ENCODE data around the gene SLC4A1.

SLC4A1 gene

DNA sequence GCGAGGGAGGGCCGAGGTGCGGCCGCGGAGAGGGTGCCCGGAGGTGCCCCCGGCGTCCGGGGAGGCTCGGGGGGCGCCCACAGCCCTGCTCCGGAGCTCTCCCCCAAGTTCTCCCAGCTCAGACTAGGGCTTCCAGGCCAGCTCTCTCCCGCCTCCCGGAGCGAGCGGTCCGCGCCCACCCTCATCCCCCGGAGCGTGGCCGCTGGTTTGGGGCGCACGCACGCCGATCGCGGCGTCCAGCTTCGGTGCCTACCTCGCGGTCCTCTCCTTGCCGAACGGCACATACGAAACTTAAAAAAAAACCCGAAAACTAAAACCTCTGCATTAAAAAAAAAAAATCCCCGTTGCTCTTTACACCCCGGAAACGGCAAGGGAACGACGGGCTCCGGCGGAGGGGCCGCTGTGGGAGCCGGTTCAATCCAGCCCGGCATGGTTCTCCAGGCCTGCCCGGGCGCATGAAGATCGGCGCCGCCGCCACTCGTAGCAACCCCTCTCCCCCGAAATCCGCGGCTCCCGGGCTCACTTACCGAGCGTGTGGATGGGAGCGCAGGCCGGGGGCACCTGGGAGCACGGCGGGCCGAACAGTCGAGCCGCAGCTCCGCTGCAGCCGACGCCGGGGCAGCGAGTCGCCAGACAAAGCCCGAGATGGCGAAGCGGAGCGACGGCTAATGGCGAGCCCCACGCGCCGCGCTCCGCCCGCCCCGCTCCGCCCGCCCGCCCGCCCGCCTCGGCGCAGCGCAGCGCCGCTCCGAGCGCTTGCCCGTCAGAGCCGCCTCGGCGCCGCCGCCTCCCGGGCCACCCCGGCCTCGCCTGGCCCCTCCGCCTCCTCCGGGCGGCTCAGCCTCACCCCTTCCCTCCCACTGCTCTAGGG is 47.5 kb downstream of the SLC4A1 start (continued):
- TF ChIP-seq, protein P1, sequence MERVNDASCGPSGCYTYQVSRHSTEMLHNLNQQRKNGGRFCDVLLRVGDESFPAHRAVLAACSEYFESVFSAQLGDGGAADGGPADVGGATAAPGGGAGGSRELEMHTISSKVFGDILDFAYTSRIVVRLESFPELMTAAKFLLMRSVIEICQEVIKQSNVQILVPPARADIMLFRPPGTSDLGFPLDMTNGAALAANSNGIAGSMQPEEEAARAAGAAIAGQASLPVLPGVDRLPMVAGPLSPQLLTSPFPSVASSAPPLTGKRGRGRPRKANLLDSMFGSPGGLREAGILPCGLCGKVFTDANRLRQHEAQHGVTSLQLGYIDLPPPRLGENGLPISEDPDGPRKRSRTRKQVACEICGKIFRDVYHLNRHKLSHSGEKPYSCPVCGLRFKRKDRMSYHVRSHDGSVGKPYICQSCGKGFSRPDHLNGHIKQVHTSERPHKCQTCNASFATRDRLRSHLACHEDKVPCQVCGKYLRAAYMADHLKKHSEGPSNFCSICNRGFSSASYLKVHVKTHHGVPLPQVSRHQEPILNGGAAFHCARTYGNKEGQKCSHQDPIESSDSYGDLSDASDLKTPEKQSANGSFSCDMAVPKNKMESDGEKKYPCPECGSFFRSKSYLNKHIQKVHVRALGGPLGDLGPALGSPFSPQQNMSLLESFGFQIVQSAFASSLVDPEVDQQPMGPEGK (CRISPR knock-in tag; IDR thresholded peaks at IDR 0.05; ENCODE audit: borderline replicate concordance) = no peak
- TF ChIP-seq ISL1 (CRISPR knock-in tag; IDR thresholded peaks at IDR 0.05) (no peak), ZNF8 (CRISPR knock-in tag; IDR thresholded peaks at IDR 0.05) (no peak), GLIS3 (CRISPR knock-in tag; IDR thresholded peaks at IDR 0.05) (no peak), PPARA (CRISPR knock-in tag; IDR thresholded peaks at IDR 0.05; ENCODE audit: borderline replicate concordance) (no peak), ZNF565 (CRISPR knock-in tag; conservative IDR thresholded peaks at IDR 0.05; ENCODE audit: low read depth) (no peak)

- TF ChIP-seq ZFP3 (CRISPR knock-in tag; IDR thresholded peaks at IDR 0.05) = no peak
- TF ChIP-seq CSRNP3 (CRISPR knock-in tag; IDR thresholded peaks at IDR 0.05) = no peak
- TF ChIP-seq, protein P2, sequence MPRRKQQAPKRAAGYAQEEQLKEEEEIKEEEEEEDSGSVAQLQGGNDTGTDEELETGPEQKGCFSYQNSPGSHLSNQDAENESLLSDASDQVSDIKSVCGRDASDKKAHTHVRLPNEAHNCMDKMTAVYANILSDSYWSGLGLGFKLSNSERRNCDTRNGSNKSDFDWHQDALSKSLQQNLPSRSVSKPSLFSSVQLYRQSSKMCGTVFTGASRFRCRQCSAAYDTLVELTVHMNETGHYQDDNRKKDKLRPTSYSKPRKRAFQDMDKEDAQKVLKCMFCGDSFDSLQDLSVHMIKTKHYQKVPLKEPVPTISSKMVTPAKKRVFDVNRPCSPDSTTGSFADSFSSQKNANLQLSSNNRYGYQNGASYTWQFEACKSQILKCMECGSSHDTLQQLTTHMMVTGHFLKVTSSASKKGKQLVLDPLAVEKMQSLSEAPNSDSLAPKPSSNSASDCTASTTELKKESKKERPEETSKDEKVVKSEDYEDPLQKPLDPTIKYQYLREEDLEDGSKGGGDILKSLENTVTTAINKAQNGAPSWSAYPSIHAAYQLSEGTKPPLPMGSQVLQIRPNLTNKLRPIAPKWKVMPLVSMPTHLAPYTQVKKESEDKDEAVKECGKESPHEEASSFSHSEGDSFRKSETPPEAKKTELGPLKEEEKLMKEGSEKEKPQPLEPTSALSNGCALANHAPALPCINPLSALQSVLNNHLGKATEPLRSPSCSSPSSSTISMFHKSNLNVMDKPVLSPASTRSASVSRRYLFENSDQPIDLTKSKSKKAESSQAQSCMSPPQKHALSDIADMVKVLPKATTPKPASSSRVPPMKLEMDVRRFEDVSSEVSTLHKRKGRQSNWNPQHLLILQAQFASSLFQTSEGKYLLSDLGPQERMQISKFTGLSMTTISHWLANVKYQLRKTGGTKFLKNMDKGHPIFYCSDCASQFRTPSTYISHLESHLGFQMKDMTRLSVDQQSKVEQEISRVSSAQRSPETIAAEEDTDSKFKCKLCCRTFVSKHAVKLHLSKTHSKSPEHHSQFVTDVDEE (CRISPR knock-in tag; IDR thresholded peaks at IDR 0.05) = no peak
- ATAC-seq = no peak; the same call in 2 of the 3 replicates
Measured at GRCh38 chr17:44219616-44220212, 48.2 kb downstream of the SLC4A1 start, which contains the start of gene UBTF. UBTF (minus strand) TSS chr17:44219675; CDS start chr17:44218229, 1,446 bp downstream.

GRCh38 chr17:44219108-44219615 is 48.8 kb downstream of the SLC4A1 start:
- peak; percentile 2; the same call in 2 of the 3 replicates for ATAC-seq
- TF ChIP-seq, protein P1 (CRISPR knock-in tag; IDR thresholded peaks at IDR 0.05; ENCODE audit: borderline replicate concordance) = no peak
- no peak for TF ChIP-seq BACH2 (CRISPR knock-in tag; IDR thresholded peaks at IDR 0.05; ENCODE audit: borderline replicate concordance)
- no peak for TF ChIP-seq TOX (CRISPR knock-in tag; IDR thresholded peaks at IDR 0.05; ENCODE audit: borderline replicate concordance)
- no peak for TF ChIP-seq SNAI2 (CRISPR knock-in tag; IDR thresholded peaks at IDR 0.05)
- no peak for TF ChIP-seq CSRNP3 (CRISPR knock-in tag; IDR thresholded peaks at IDR 0.05)
- TF ChIP-seq ZC3H10 (CRISPR knock-in tag; IDR thresholded peaks at IDR 0.05) = no peak
- TF ChIP-seq PPARA (CRISPR knock-in tag; IDR thresholded peaks at IDR 0.05; ENCODE audit: borderline replicate concordance) = no peak
- TF ChIP-seq ZFP3 (CRISPR knock-in tag; IDR thresholded peaks at IDR 0.05) = 0 out of 2 replicates have a peak, but pooled peaks have one; percentile 54

All from SK-N-SH treated with all-trans-retinoic acid at 6 μM for 48 hours (cell line).